Hepatocyte (in vitro differentiated cells): ENCODE measurements around the gene MGAT5.

Experiments
- EZH2 ChIP-seq: fragments of 200-600 bp; sonication (generic); IDR thresholded peaks from 2 replicates; pipeline ENCODE4 v1.6.1; 2016; ENCODE audit warnings: antibody characterized with exemption, mild to moderate bottlenecking, borderline replicate concordance
- TF ChIP-seq, protein P1 (sequence below): fragments of 200-600 bp; sonication (generic); IDR thresholded peaks from 2 replicates; pipeline ENCODE4 v1.5.1; 2016; ENCODE audit warnings: antibody characterized with exemption, mild to moderate bottlenecking; ENCODE audit not compliant: poor library complexity

DNA sequence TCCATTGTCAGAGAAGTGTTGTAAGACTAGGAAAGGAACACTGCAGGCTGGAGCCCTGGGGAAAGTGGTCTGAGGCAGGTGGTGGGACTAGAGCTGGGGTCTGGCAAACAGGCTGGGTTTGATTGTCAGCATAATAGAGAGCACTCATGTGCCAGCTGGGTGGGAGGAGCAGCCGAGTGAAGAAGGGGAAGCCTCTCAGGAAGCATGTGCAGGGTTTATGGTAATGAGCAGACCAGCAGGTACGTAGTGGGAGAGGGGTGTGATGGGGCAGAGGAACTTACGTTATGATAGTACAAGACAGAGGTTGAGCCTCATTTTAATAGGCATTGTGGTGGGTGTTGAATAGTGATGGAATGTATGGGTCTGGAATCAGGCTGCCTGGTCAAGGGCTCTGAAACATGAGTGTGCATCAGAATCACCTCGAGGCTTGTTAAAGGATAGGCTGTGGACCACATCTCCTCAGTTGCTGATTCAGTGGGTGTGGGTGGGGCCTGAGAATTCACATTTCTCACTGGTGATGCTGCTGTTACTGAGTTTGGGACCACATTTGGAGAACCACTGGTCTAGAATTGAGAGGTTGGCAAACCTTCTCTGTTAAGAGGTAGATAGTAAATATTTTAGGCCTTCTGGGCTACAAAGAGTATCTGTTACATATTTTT lies 1.7 kb upstream of the MGAT5 start:
- no peak for TF ChIP-seq EZH2
- TF ChIP-seq, protein P1, sequence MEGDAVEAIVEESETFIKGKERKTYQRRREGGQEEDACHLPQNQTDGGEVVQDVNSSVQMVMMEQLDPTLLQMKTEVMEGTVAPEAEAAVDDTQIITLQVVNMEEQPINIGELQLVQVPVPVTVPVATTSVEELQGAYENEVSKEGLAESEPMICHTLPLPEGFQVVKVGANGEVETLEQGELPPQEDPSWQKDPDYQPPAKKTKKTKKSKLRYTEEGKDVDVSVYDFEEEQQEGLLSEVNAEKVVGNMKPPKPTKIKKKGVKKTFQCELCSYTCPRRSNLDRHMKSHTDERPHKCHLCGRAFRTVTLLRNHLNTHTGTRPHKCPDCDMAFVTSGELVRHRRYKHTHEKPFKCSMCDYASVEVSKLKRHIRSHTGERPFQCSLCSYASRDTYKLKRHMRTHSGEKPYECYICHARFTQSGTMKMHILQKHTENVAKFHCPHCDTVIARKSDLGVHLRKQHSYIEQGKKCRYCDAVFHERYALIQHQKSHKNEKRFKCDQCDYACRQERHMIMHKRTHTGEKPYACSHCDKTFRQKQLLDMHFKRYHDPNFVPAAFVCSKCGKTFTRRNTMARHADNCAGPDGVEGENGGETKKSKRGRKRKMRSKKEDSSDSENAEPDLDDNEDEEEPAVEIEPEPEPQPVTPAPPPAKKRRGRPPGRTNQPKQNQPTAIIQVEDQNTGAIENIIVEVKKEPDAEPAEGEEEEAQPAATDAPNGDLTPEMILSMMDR = no peak
